Right lobe of liver (tissue), 6 donors: ENCODE data around the gene ERFL. TPM values are rescaled to one million over a fixed set of nuclear protein-coding genes. Genes with fewer than 3 reads are reported as not detected.

Experiments
- ATAC-seq, 4 donors: fragments of 200-7000 bp; cut with Tn5 transposase; one replicate each; pipeline ENCODE4 v1.9.1; 2020; ENCODE audit warnings: mild to moderate bottlenecking in 4 of 4, moderate library complexity in 4 of 4
- DNase-seq, 3 donors: peaks; one replicate each; pipeline ENCODE4 v3.0.0-alpha.2; 2020
- H3K27ac ChIP-seq, 3 donors: fragments of 200-600 bp; one replicate each; pipeline ENCODE4 v1.8.0; 2022
- H3K27me3 ChIP-seq, 2 donors: fragments of 200-600 bp; one replicate each; pipeline ENCODE4 v1.8.0; 2022
- H3K36me3 ChIP-seq, 4 donors: fragments of 200-600 bp; sonication (generic) in 1 of 4; one replicate each; pipeline versions ENCODE4 v1.5.1 to v1.8.0; 2017 to 2022; ENCODE audit warnings: control low read depth in 1 of 4
- H3K4me1 ChIP-seq, 4 donors: fragments of 200-600 bp; sonication (generic) in 1 of 4; one replicate each; pipeline versions ENCODE4 v1.5.1 to v1.8.0; 2017 to 2022; ENCODE audit warnings: control low read depth in 1 of 4
- H3K4me3 ChIP-seq, 3 donors: fragments of 200-600 bp; one replicate each; pipeline ENCODE4 v1.8.0; 2022
- H3K9me3 ChIP-seq, 4 donors: fragments of 200-600 bp; sonication (generic) in 1 of 4; one replicate each; pipeline versions ENCODE4 v1.5.1 to v1.8.0; 2017 to 2022; ENCODE audit warnings: control low read depth in 1 of 4
- CTCF ChIP-seq, 4 donors: fragments of 200-600 bp in 3 of 4; fragments of 450-650 bp in 1 of 4; IDR thresholded peaks; one replicate each; pipeline versions ENCODE4 v1.5.1 to v1.8.0; 2016 to 2022; ENCODE audit warnings: antibody characterized with exemption in 4 of 4, mild to moderate bottlenecking in 2 of 4
- POLR2A ChIP-seq: fragments of 450-650 bp; IDR thresholded peaks from one replicate; pipeline ENCODE4 v1.6.1; 2017; ENCODE audit warnings: antibody characterized with exemption, mild to moderate bottlenecking
- WGBS: methylation state at CpG from one replicate; pipeline ENCODE4 v1.1.6; 2018; ENCODE audit warnings: low coverage, low lambda C conversion rate; ENCODE audit not compliant: insufficient coverage; ENCODE audit errors: missing lambda C conversion rate; 5-methylcytosine and 5-hydroxymethylcytosine counted together
- intact Hi-C, 2 donors: fragments of 100-400 bp; cut with DNase I; formaldehyde crosslinking; loops; one replicate each; pipeline versions ENCODE4 v1.11.2 to v1.14.1; 2022
- total RNA-seq, 6 experiments: library from RNA; depleted of rRNA in 2 of 6; stranded (reverse); fragments of >200 nt in 2 of 6; fragmentation: NEBNext Ultra II Directional in 3 of 6; extraction: Animal tissue kit (Norgen Biotek cat#: 25700) in 3 of 6; gene quantifications; one replicate each; pipeline versions ENCODE4 v1.1.0 to v1.2.4, GENCODE V29; 2016 to 2023
- donor health status: DM: no; HTN: yes; CAD: no.
- donor health status: DM: no; HTN: no; CAD: no.
- donor health status: DM: no; HTN: no; CAD: no.
- donor health status: DM: no; HTN: yes; CAD: no.
- donor health status: DM: no; HTN: yes; CAD: no.

ERFL gene
- total RNA-seq, 6 experiments from 2014 or later = not detected

- Histone ChIP-seq H3K9me3 (no peaks in the 10 kb centered on the region), H3K27me3 (no peaks in the 10 kb centered on the region), H3K27ac (no peak overlapping the region), H3K4me3 (no peak overlapping the region), H3K4me1 (no peaks in the 10 kb centered on the region), H3K36me3 (no peaks in the 10 kb centered on the region)
- ATAC-seq = no peak
- TF ChIP-seq CTCF (IDR thresholded peaks at IDR 0.05) = no peak
- TF ChIP-seq POLR2A = no peak
- 7% methylated on average over 29 of the region's 29 CpGs for WGBS
- no peak for DNase-seq
- intact Hi-C loops = no loop called here
These were observed 16.1 kb downstream of the ERFL start for GRCh38 chr19:41911889-41912731.

- DNase-seq = no peak
- Histone ChIP-seq H3K36me3 (no peaks in the 10 kb centered on the region), H3K27ac (no peak overlapping the region), H3K27me3 (no peaks in the 10 kb centered on the region), H3K4me3 (no peak overlapping the region), H3K4me1 (no peaks in the 10 kb centered on the region), H3K9me3 (no peaks in the 10 kb centered on the region)
- intact Hi-C loops = no loop called here
- 67% methylated on average over 1 of the region's 13 CpGs for WGBS
- no peak for ATAC-seq
- TF ChIP-seq CTCF (IDR thresholded peaks at IDR 0.05) (no peak), POLR2A (no peak)
These were observed 17.0 kb downstream of the ERFL start for GRCh38 chr19:41910992-41911888.

- DNase-seq = no peak
These were observed 17.8 kb downstream of the ERFL start for GRCh38 chr19:41910240-41910991.

More at GRCh38 chr19:41910240-41910991, 17.8 kb downstream of the ERFL start:
- peaks cover 0 to 4% (median under 1%) of the 10 kb centered on the region in 4 donors for H3K36me3 ChIP-seq
- H3K9me3 ChIP-seq = no peaks in the 10 kb centered on the region
- H3K27ac ChIP-seq = no peak overlapping the region
- 37% methylated on average over 7 of the region's 12 CpGs for WGBS
- H3K27me3 ChIP-seq = no peaks in the 10 kb centered on the region
- H3K4me1 ChIP-seq = no peaks in the 10 kb centered on the region
- TF ChIP-seq POLR2A (no peak), CTCF (IDR thresholded peaks at IDR 0.05) (no peak)
- ATAC-seq = peak in 1 of 4 donors; percentile 11
- intact Hi-C loops = no loop called here
- no peak overlapping the region for H3K4me3 ChIP-seq
